Neural crest cell (in vitro differentiated cells): ENCODE data around the gene GNB5. TPM values are rescaled to one million over a fixed set of nuclear protein-coding genes. Genes with fewer than 3 reads are reported as not detected.
"Not testable (repeated sequence)": the region's sequence is repeated elsewhere in the genome, so short reads cannot be mapped to it uniquely, and the experiment has no call there.

Experiments used
- DNase-seq: peaks from one replicate; pipeline ENCODE4 v3.0.0; 2021; ENCODE audit warnings: low read depth, mixed read lengths, low spot score
- H3K27ac Mint-ChIP-seq: one replicate; pipeline ENCODE4 v1.8.0; 2021; ENCODE audit warnings: mild to moderate bottlenecking, mixed read lengths; ENCODE audit not compliant: unreplicated experiment
- H3K27me3 Mint-ChIP-seq: 2 replicates; pipeline ENCODE4 v1.8.0; 2021; ENCODE audit warnings: low read depth, mild to moderate bottlenecking, mixed read lengths
- H3K36me3 Mint-ChIP-seq: 2 replicates; pipeline ENCODE4 v1.8.0; 2021; ENCODE audit warnings: low read depth, mild to moderate bottlenecking, mixed read lengths
- H3K4me1 Mint-ChIP-seq: 2 replicates; pipeline ENCODE4 v1.8.0; 2021; ENCODE audit warnings: mixed read lengths
- H3K4me3 Mint-ChIP-seq: one replicate; pipeline ENCODE4 v1.8.0; 2021; ENCODE audit warnings: mild to moderate bottlenecking, mixed read lengths
- H3K9me3 Mint-ChIP-seq: 2 replicates; pipeline ENCODE4 v1.8.0; 2021; ENCODE audit warnings: mixed read lengths
- CTCF ChIP-seq: fragments of 200-600 bp; sonication (generic); conservative IDR thresholded peaks from 2 replicates; pipeline ENCODE4 v1.5.0; 2021; ENCODE audit warnings: antibody characterized with exemption, mild to moderate bottlenecking
- total RNA-seq: library from RNA; stranded (reverse); gene quantifications from 2 replicates; pipeline ENCODE4 v1.2.1, GENCODE V29; 2021

GNB5 gene
- total RNA-seq, 1 donor from 2014 or later = 16.7 TPM

- DNase-seq = no peak
- Mint-ChIP-seq H3K27me3 (no peaks in the 10 kb centered on the region), H3K36me3 (peaks cover 2% of the 10 kb centered on the region), H3K27ac (no peak overlapping the region), H3K4me1 (peaks cover 10% of the 10 kb centered on the region), H3K4me3 (no peak overlapping the region), H3K9me3 (no peaks in the 10 kb centered on the region)
- no peak for TF ChIP-seq CTCF
Measured at GRCh38 chr15:52101542-52102323, 89.5 kb downstream of the GNB5 start.

- Mint-ChIP-seq H3K27ac (no peak overlapping the region), H3K36me3 (peaks cover 2% of the 10 kb centered on the region), H3K4me3 (no peak overlapping the region), H3K27me3 (no peaks in the 10 kb centered on the region), H3K9me3 (peaks cover under 1% of the 10 kb centered on the region), H3K4me1 (peaks cover 10% of the 10 kb centered on the region)
- no peak for TF ChIP-seq CTCF
- no peak for DNase-seq
Measured at GRCh38 chr15:52100807-52101442, 90.3 kb downstream of the GNB5 start.

- H3K4me1 Mint-ChIP-seq = peaks cover 10% of the 10 kb centered on the region
- H3K4me3 Mint-ChIP-seq = no peak overlapping the region
- no peak overlapping the region for H3K27ac Mint-ChIP-seq
- DNase-seq = no peak
- H3K36me3 Mint-ChIP-seq = peaks cover 2% of the 10 kb centered on the region
- no peaks in the 10 kb centered on the region for H3K27me3 Mint-ChIP-seq
- peaks cover 3% of the 10 kb centered on the region for H3K9me3 Mint-ChIP-seq
- no peak for TF ChIP-seq CTCF
Measured at GRCh38 chr15:52099651-52100272, 91.4 kb downstream of the GNB5 start.

- Mint-ChIP-seq H3K27me3 (no peaks in the 10 kb centered on the region), H3K27ac (no peak overlapping the region), H3K9me3 (peaks cover 3% of the 10 kb centered on the region), H3K36me3 (peaks cover 2% of the 10 kb centered on the region), H3K4me1 (peaks cover 3% of the 10 kb centered on the region), H3K4me3 (no peak overlapping the region)
- TF ChIP-seq CTCF = no peak
- DNase-seq = no peak
Measured at GRCh38 chr15:52098323-52098722, 92.9 kb downstream of the GNB5 start.

- TF ChIP-seq CTCF = no peak
- H3K27ac Mint-ChIP-seq = no peak overlapping the region
- no peaks in the 10 kb centered on the region for H3K4me1 Mint-ChIP-seq
- peaks cover 3% of the 10 kb centered on the region for H3K9me3 Mint-ChIP-seq
- no peak overlapping the region for H3K4me3 Mint-ChIP-seq
- no peak for DNase-seq
- H3K27me3 Mint-ChIP-seq = no peaks in the 10 kb centered on the region
- H3K36me3 Mint-ChIP-seq = peaks cover 2% of the 10 kb centered on the region
Measured at GRCh38 chr15:52097180-52097579, 94.0 kb downstream of the GNB5 start.

- DNase-seq, H3K27me3 Mint-ChIP-seq, H3K4me3 Mint-ChIP-seq: not testable (repeated sequence)
Measured at GRCh38 chr15:52096536-52096935, 94.7 kb downstream of the GNB5 start.

More at GRCh38 chr15:52096536-52096935, 94.7 kb downstream of the GNB5 start:
- not testable (repeated sequence) for H3K4me1 Mint-ChIP-seq, H3K9me3 Mint-ChIP-seq, H3K36me3 Mint-ChIP-seq, H3K27ac Mint-ChIP-seq
